PC-9 (cell line): Measurements from ENCODE around the gene IMMP1L. TPM values are rescaled to one million over a fixed set of nuclear protein-coding genes. Genes with fewer than 3 reads are reported as not detected.

Experiments
- BruUV-seq: library from RNA; stranded (reverse); fragments of 400-500 nt; replicated peaks from 2 replicates; lab custom pipeline; 2021; lab: Mats Ljungman, UMichigan
- CTCF ChIA-PET: fragments of 300-600 bp; sonication (Branson Sonifier 250); formaldehyde crosslinking; loops from one replicate; lab custom pipeline; 2022; ENCODE audit warnings: antibody characterized with exemption; lab: Charles Lee
- POLR2A ChIA-PET: fragments of 300-600 bp; sonication (Branson Sonifier 250); formaldehyde crosslinking; loops from one replicate; lab custom pipeline; 2022; ENCODE audit warnings: antibody characterized with exemption; ENCODE audit not compliant: unreplicated experiment; lab: Charles Lee
- DNase-seq, 2 experiments: peaks; one replicate each; pipeline versions ENCODE4 v3.0.0 to v3.0.0-alpha.2; 2015 to 2022; ENCODE audit warnings: mixed read lengths in 1 of 2
- H2AFZ ChIP-seq: fragments of 200-600 bp; sonication (generic); 2 replicates; pipeline ENCODE4 v1.8.1; 2017; ENCODE audit warnings: antibody characterized with exemption
- H3F3A ChIP-seq: fragments of 200-600 bp; sonication (generic); 2 replicates; pipeline ENCODE4 v1.8.1; 2017; ENCODE audit warnings: antibody characterized with exemption, mild to moderate bottlenecking, low read depth; ENCODE audit not compliant: insufficient read depth
- H3K27ac ChIP-seq: fragments of 200-600 bp; sonication (generic); 2 replicates; pipeline ENCODE4 v1.6.1; 2016; ENCODE audit warnings: mixed run types
- H3K27me3 ChIP-seq: fragments of 200-600 bp; sonication (generic); 2 replicates; pipeline ENCODE4 v1.6.1; 2016; ENCODE audit warnings: low read depth, mixed run types; ENCODE audit not compliant: insufficient read depth
- H3K36me3 ChIP-seq: fragments of 200-600 bp; sonication (generic); 2 replicates; pipeline ENCODE4 v1.6.1; 2016; ENCODE audit warnings: low read depth, mixed run types
- H3K4me1 ChIP-seq: fragments of 200-600 bp; sonication (generic); replicated peaks from 2 replicates; pipeline ENCODE4 v1.6.1; 2016; ENCODE audit warnings: mixed run types; ENCODE audit not compliant: insufficient read depth
- H3K4me2 ChIP-seq: fragments of 200-600 bp; sonication (generic); 2 replicates; pipeline ENCODE4 v1.6.1; 2017; ENCODE audit warnings: mixed run types
- H3K4me3 ChIP-seq: fragments of 200-600 bp; sonication (generic); 2 replicates; pipeline ENCODE4 v1.6.1; 2016; ENCODE audit warnings: mixed run types
- H3K79me2 ChIP-seq: fragments of 200-600 bp; sonication (generic); 2 replicates; pipeline ENCODE4 v1.6.1; 2017; ENCODE audit warnings: low read depth, mixed run types
- H3K9me2 ChIP-seq: fragments of 200-600 bp; sonication (generic); 2 replicates; pipeline ENCODE4 v1.8.1; 2017; ENCODE audit warnings: mild to moderate bottlenecking; ENCODE audit not compliant: insufficient read depth
- H3K9me3 ChIP-seq: fragments of 200-600 bp; sonication (generic); 2 replicates; pipeline ENCODE4 v1.8.1; 2016; ENCODE audit warnings: low read depth; ENCODE audit not compliant: insufficient read depth
- H4K20me1 ChIP-seq: fragments of 200-600 bp; sonication (generic); 2 replicates; pipeline ENCODE4 v1.8.1; 2017; ENCODE audit not compliant: insufficient read depth
- CTCF ChIP-seq: fragments of 200-600 bp; sonication (generic); conservative IDR thresholded peaks from 2 replicates; pipeline ENCODE4 v1.6.1; 2017; ENCODE audit warnings: mixed run types, antibody characterized with exemption, mild to moderate bottlenecking, moderate library complexity
- EZH2 ChIP-seq: fragments of 200-600 bp; sonication (generic); IDR thresholded peaks from 2 replicates; pipeline ENCODE4 v1.8.0; 2017; ENCODE audit warnings: antibody characterized with exemption, low read depth
- intact Hi-C: fragments of 100-400 bp; cut with micrococcal nuclease; formaldehyde crosslinking; loops from one replicate; pipeline ENCODE4 v1.10.0; 2022; ENCODE audit not compliant: unreplicated experiment
- total RNA-seq: library from RNA; stranded (reverse); gene quantifications from 2 replicates; pipeline ENCODE4 v1.2.3, GENCODE V29; 2021

Gene IMMP1L
- total RNA-seq, 1 experiment from 2014 or later = 41.9 TPM

DNA sequence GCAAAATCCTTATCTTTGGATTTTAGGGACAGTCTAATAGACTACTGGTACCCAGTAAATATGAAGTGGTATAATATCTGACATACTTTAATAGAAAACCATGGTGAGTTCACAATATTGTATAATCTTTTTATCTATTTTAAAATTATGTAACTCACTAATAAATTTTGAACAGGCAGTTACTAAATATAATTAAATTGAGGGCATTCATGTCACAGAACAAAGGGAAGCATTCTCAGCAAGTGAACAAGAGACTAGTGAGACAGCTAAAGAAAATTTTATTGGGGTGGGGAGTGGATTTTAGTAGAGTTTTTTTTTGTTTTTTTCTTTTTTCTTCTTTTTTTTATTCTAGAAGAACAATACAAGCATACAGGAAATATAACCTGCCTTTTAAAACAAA is 84.8 kb downstream of the IMMP1L start:
- no peaks in the 10 kb centered on the region for H3K27me3 ChIP-seq
- no peaks in the 10 kb centered on the region; the same call in 1 of the 2 replicates for H3F3A ChIP-seq
- no peaks in the 10 kb centered on the region for H4K20me1 ChIP-seq
- no peaks in the 10 kb centered on the region for H3K79me2 ChIP-seq
- peaks cover 5% of the 10 kb centered on the region; the same call in 1 of the 2 replicates for H3K36me3 ChIP-seq
- H3K9me3 ChIP-seq = no peaks in the 10 kb centered on the region
- CTCF ChIA-PET = no interaction called here
- no TSS peak for BruUV-seq
- TF ChIP-seq CTCF = no peak
- no peak for TF ChIP-seq EZH2
- H3K4me3 ChIP-seq = no peak overlapping the region
- H3K9me2 ChIP-seq = no peaks in the 10 kb centered on the region
- no peak overlapping the region for H2AFZ ChIP-seq
- H3K27ac ChIP-seq = no peak overlapping the region
- no peak for DNase-seq
- no peaks in the 10 kb centered on the region for H3K4me1 ChIP-seq
- POLR2A ChIA-PET = no interaction called here
- intact Hi-C loops = no loop called here
- H3K4me2 ChIP-seq = no peak overlapping the region

DNA sequence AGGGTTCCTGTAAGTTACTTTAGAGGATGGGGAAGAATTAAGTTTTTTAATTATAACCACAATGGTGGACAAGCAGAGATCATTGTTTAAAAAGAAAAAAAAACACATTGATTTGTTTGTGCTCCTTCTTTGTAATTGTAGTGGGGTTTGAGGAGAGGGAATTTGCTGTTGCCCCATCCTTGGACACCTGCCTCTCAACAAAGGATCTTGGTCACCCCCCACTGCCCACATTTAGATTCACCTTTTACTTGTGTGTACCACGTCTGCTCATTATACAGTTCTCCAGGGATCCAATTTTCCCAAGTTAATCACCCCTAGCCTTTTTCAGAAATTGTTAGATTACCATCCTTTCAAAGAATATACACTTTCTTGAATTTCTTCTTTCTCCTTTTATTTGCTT is 86.7 kb downstream of the IMMP1L start:
- Histone ChIP-seq H3K27ac (no peak overlapping the region), H2AFZ (no peak overlapping the region), H3K9me2 (no peaks in the 10 kb centered on the region), H3K27me3 (no peaks in the 10 kb centered on the region), H3K36me3 (no peaks in the 10 kb centered on the region), H3F3A (no peaks in the 10 kb centered on the region; the same call in 1 of the 2 replicates), H3K9me3 (no peaks in the 10 kb centered on the region), H3K4me3 (no peak overlapping the region), H3K4me2 (no peak overlapping the region), H4K20me1 (no peaks in the 10 kb centered on the region), H3K79me2 (no peaks in the 10 kb centered on the region), H3K4me1 (no peaks in the 10 kb centered on the region)
- POLR2A ChIA-PET = no interaction called here
- CTCF ChIA-PET = no interaction called here
- TF ChIP-seq CTCF (no peak), EZH2 (no peak)
- no peak for DNase-seq
- intact Hi-C loops = no loop called here
- no TSS peak for BruUV-seq

- CTCF ChIA-PET = interaction anchor here (0.7 kb wide), 1 partner anchor 30 kb away, joined by 5 read pairs; no protein-coding TSS in a partner anchor
- Histone ChIP-seq H3K4me2 (no peak overlapping the region), H3K79me2 (no peaks in the 10 kb centered on the region), H3F3A (no peaks in the 10 kb centered on the region), H3K9me2 (no peaks in the 10 kb centered on the region; the same call in 1 of the 2 replicates), H3K27ac (no peak overlapping the region), H3K9me3 (no peaks in the 10 kb centered on the region), H3K36me3 (no peaks in the 10 kb centered on the region), H3K4me3 (no peak overlapping the region), H3K27me3 (no peaks in the 10 kb centered on the region), H4K20me1 (no peaks in the 10 kb centered on the region), H3K4me1 (no peaks in the 10 kb centered on the region), H2AFZ (no peak overlapping the region)
- POLR2A ChIA-PET = no interaction called here
- TF ChIP-seq CTCF (no peak), EZH2 (no peak)
- BruUV-seq = no TSS peak
- DNase-seq = no peak
- intact Hi-C loops = no loop called here
These were observed 87.6 kb downstream of the IMMP1L start for GRCh38 chr11:31421820-31422219.
